Cardiac muscle cell (in vitro differentiated cells and primary cell): ENCODE measurements around the gene RDM1. TPM values are rescaled to one million over a fixed set of nuclear protein-coding genes. Genes with fewer than 3 reads are reported as not detected.
A peak's percentile ranks its signal among the peaks of the same experiment; 100 is the strongest.

Experiments
- DNase-seq, 2 donors: peaks; one replicate each; pipeline versions ENCODE4 v3.0.0 to v3.0.0-alpha.2; 2010 to 2017; ENCODE audit warnings: low read depth in 1 of 2, low spot score in 1 of 2
- H3K27ac ChIP-seq: fragments of 200-600 bp; sonication (generic); 2 replicates; pipeline ENCODE4 v1.5.1; 2016
- H3K27me3 ChIP-seq: fragments of 200-600 bp; sonication (generic); 2 replicates; pipeline ENCODE4 v1.6.0; 2016; ENCODE audit warnings: control low read depth
- H3K36me3 ChIP-seq: fragments of 200-600 bp; sonication (generic); 2 replicates; pipeline ENCODE4 v1.5.1; 2016; ENCODE audit warnings: control low read depth
- H3K4me1 ChIP-seq: fragments of 200-600 bp; sonication (generic); 2 replicates; pipeline ENCODE4 v1.8.1; 2017; ENCODE audit warnings: low read depth, mild to moderate bottlenecking, mixed run types
- H3K4me3 ChIP-seq: fragments of 200-600 bp; sonication (generic); 2 replicates; pipeline ENCODE4 v1.5.1; 2016; ENCODE audit warnings: mild to moderate bottlenecking
- H3K9me3 ChIP-seq: fragments of 200-600 bp; sonication (generic); 2 replicates; pipeline ENCODE4 v1.5.1; 2017; ENCODE audit warnings: low read depth, mild to moderate bottlenecking, control low read depth
- polyA plus RNA-seq: library from polyadenylated mRNA; unstranded; fragments of >200 nt; fragmentation: Nextera tagmentation; extraction: Ambion mirVana; gene quantifications from 2 replicates; pipeline ENCODE4 v1.2.1, GENCODE V29; 2016
- total RNA-seq: library from RNA; depleted of rRNA; stranded (reverse); fragments of >200 nt; gene quantifications from 2 replicates; pipeline ENCODE4 v1.2.3, GENCODE V29; 2016
- TF ChIP-seq, protein P1 (sequence below): IDR thresholded peaks from 2 replicates; pipeline ENCODE4 v1.5.1; 2012; ENCODE audit warnings: low read depth, mild to moderate bottlenecking, low read length

The RDM1 gene
- 0.35 and 6.4 TPM in 2 replicates for total RNA-seq
- polyA plus RNA-seq: 2.6 and 17.8 TPM in 2 replicates

- H3K9me3 ChIP-seq: no peaks in the 10 kb centered on the region
- peak; percentile 81 to 89 for DNase-seq
- TF ChIP-seq, protein P1, sequence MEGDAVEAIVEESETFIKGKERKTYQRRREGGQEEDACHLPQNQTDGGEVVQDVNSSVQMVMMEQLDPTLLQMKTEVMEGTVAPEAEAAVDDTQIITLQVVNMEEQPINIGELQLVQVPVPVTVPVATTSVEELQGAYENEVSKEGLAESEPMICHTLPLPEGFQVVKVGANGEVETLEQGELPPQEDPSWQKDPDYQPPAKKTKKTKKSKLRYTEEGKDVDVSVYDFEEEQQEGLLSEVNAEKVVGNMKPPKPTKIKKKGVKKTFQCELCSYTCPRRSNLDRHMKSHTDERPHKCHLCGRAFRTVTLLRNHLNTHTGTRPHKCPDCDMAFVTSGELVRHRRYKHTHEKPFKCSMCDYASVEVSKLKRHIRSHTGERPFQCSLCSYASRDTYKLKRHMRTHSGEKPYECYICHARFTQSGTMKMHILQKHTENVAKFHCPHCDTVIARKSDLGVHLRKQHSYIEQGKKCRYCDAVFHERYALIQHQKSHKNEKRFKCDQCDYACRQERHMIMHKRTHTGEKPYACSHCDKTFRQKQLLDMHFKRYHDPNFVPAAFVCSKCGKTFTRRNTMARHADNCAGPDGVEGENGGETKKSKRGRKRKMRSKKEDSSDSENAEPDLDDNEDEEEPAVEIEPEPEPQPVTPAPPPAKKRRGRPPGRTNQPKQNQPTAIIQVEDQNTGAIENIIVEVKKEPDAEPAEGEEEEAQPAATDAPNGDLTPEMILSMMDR: no peak
These were observed at the start of gene RDM1 for GRCh38 chr17:35930211-35931065. TSS of gene RDM1 (minus strand) at chr17:35930773. CDS start at chr17:35930727, 46 bp downstream.

DNA sequence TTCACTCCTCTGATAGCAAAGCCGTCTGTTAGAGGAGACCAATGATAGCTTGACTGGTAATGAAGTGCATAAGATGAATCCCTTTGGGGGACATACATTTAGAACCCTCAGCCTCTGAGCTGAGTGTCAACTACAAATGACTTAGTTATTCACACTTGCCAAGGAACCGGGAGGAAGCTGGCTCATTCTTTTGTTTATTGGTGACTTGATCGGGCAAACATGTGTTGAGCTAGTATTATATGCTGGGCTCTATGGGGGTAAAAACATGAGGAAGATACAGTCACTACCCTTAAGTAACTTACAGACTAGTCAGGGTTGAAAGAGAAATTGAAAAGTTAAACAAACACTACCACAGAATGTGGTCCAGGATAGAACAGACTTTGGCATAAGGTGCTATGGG is 47.8 kb upstream of the RDM1 start:
- TF ChIP-seq, protein P1: no peak
- DNase-seq: no peak
- Histone ChIP-seq H3K9me3 (no peaks in the 10 kb centered on the region), H3K36me3 (no peaks in the 10 kb centered on the region), H3K4me3 (no peak overlapping the region), H3K4me1 (no peaks in the 10 kb centered on the region), H3K27me3 (no peaks in the 10 kb centered on the region), H3K27ac (no peak overlapping the region)

More at GRCh38 chr17:35930211-35931065, at the start of gene RDM1:
- Histone ChIP-seq H3K36me3 (no peaks in the 10 kb centered on the region), H3K27me3 (no peaks in the 10 kb centered on the region), H3K4me3 (peak within 1 kb of the TSS; percentile 36), H3K4me1 (peaks cover 3% of the 10 kb centered on the region), H3K27ac (no peak within 1 kb of the TSS)

DNA sequence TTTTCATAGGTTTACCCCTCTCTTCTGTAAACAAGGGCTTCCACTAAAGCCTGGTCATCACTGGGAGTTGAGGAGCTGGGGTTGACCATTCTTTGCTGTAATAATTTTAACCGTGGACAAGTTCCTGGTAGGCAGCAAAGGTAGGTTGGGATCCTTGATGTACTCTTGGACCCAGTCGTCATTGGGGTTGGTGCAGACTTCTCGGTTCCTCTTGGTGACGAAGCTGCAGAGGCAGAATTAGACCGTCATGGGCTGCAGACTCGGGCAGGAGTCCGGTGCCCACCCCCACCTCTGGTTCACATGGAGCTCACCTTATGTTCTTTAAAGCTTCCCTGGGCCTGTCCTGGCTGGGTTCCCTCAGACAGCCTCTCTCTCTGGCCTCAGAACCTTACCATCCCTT is 46.9 kb upstream of the RDM1 start:
- DNase-seq: no peak
- TF ChIP-seq, protein P1: no peak
- H3K9me3 ChIP-seq: no peaks in the 10 kb centered on the region
- H3K36me3 ChIP-seq: no peaks in the 10 kb centered on the region
- no peaks in the 10 kb centered on the region for H3K27me3 ChIP-seq
- H3K4me1 ChIP-seq: no peaks in the 10 kb centered on the region
- no peak overlapping the region for H3K27ac ChIP-seq
- H3K4me3 ChIP-seq: no peak overlapping the region

DNA sequence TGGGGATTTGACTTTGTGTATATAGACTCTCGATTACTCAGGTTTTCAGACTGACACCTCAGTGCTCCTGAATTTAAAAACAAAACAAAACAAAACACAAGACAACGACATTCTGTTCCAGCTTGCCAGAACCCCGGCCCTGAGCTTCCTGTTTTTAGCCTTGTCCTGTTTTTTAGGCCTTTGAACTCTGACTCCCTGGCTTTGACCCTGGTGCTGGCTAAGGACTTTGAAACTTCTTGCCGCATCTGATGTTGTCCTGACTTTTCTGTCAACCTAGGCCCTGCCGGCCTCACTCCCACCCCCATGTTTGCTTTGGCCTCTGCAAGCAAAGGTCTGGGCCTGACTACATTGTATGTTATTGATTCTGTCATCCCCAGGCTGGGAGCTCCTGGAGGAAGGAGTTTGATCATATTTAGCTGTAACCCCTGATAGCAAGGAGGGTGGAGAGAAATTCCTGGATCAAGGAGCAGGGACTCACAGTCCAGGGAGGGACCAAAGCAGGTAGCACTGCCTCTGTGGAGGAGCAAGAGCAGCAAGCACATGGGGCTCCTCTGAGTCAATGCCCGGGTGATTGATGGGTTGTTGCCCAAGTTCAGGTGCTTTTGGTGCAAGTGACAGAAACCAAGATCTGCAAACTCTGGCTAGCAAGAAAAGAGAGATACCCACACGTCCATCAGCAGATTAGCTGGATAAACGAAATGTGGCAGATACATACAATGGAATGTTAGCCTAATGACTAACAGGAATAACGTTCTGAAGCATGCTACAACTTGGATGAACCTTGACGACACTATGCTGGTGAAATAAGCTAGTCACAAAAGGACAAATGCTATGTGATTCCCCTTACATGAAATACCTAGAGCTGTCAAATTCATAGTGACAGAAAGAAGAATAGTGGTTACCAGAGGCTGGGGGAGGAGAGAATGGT is 43.0 kb upstream of the RDM1 start:
- H3K4me3 ChIP-seq: no peak overlapping the region
- no peaks in the 10 kb centered on the region for H3K27me3 ChIP-seq
- H3K4me1 ChIP-seq: no peaks in the 10 kb centered on the region
- TF ChIP-seq, protein P1: no peak
- H3K36me3 ChIP-seq: no peaks in the 10 kb centered on the region
- H3K9me3 ChIP-seq: no peaks in the 10 kb centered on the region
- DNase-seq: no peak
- no peak overlapping the region for H3K27ac ChIP-seq

GRCh38 chr17:35972945-35973332 is 42.4 kb upstream of the RDM1 start:
- H3K9me3 ChIP-seq: no peaks in the 10 kb centered on the region
- DNase-seq: no peak
- TF ChIP-seq, protein P1: no peak
- no peaks in the 10 kb centered on the region for H3K27me3 ChIP-seq
- no peaks in the 10 kb centered on the region for H3K36me3 ChIP-seq
- no peaks in the 10 kb centered on the region for H3K4me1 ChIP-seq
- no peak overlapping the region for H3K4me3 ChIP-seq
- no peak overlapping the region for H3K27ac ChIP-seq
